Esophagus squamous epithelium (tissue), 4 donors: ENCODE results near the gene INKA1.

ENCODE experiments used
- CTCF ChIP-seq, 6 experiments: fragments of 450-650 bp in 4 of 6; fragments of 200-600 bp in 2 of 6; sonication (generic) in 2 of 6; IDR thresholded peaks; one replicate each; pipeline ENCODE4 v1.5.1; 2016 to 2019; ENCODE audit warnings: antibody characterized with exemption in 6 of 6, mild to moderate bottlenecking in 4 of 6, moderate library complexity in 4 of 6
- POLR2A ChIP-seq, 4 donors: fragments of 450-650 bp; IDR thresholded peaks; one replicate each; pipeline ENCODE4 v1.6.1; 2017; ENCODE audit warnings: antibody characterized with exemption in 4 of 4, mild to moderate bottlenecking in 4 of 4, moderate library complexity in 3 of 4

- TF ChIP-seq CTCF (IDR thresholded peaks at IDR 0.05) = no peak
- TF ChIP-seq POLR2A (IDR thresholded peaks at IDR 0.05) = no peak
Observed at GRCh38 chr3:49794431-49794830, 8.6 kb upstream of the INKA1 start.
